ENCODE measurements around the gene VGF.
A peak's percentile ranks its signal among the peaks of the same experiment; 100 is the strongest.

Gene VGF

DNA sequence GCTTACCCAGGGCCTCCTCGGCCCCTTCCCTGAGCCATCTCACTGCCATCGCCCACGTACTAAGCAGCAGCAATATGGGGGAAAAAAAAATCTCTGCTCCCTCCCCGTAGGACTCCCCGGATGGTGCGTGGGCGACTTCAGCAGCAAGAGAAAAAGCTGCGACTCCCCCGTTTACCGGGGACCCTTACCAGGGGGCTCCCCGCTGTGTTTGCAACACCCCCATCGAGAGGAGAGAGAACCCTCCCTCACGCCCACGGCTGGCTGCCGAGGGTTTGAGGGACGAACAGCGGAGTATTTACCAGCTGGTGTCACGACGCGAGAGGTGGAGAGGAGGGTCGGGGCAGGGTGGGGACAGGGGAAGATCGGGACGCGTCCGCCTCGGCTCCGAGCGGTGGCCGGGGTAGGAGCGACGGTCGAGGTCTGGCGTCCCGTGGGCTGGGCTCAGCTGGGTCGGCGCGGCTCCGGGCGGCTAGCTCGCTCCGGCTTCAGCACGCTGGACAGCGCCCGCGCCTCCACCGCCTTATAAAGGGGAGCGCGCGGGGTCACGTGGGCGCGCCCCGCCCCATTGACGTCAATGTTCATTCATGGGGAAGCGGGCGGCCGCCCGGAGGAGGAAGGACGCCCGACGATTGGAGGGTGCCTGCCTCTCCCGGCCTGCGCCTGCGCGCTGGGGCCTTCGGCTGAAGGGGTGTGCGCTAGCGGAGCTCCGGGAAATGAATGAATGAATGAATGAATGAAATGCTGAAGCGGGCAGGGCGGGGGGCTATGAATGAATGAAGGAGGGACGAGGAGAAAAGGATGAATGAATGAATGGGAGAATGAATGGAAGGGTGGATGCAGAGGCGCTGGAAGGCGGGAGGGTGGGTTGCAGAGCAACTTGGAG lies at the start of gene VGF (continued):
- TF ChIP-seq REST (tag by site-specific recombination; IDR thresholded peaks at IDR 0.05) = peak; percentile 100
- TF ChIP-seq, protein P1, sequence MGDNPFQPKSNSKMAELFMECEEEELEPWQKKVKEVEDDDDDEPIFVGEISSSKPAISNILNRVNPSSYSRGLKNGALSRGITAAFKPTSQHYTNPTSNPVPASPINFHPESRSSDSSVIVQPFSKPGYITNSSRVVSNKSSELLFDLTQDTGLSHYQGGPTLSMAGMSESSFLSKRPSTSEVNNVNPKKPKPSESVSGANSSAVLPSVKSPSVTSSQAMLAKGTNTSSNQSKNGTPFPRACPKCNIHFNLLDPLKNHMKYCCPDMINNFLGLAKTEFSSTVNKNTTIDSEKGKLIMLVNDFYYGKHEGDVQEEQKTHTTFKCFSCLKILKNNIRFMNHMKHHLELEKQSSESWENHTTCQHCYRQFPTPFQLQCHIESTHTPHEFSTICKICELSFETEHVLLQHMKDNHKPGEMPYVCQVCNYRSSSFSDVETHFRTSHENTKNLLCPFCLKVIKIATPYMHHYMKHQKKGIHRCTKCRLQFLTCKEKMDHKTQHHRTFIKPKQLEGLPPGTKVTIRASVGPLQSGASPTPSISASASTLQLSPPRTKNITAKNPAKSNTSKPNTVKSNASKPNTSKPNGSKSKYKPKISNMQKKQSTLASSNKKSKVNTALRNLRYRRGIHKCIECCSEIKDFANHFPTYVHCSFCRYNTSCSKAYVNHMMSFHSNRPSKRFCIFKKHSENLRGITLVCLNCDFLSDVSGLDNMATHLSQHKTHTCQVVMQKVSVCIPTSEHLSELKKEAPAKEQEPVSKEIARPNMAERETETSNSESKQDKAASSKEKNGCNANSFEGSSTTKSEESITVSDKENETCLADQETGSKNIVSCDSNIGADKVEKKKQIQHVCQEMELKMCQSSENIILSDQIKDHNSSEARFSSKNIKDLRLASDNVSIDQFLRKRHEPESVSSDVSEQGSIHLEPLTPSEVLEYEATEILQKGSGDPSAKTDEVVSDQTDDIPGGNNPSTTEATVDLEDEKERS (tag by site-specific recombination; IDR thresholded peaks at IDR 0.05) = no peak
- TF ChIP-seq RBAK (tag by site-specific recombination; IDR thresholded peaks at IDR 0.05) = no peak
- TF ChIP-seq ZNF404 (tag by site-specific recombination; IDR thresholded peaks at IDR 0.05) = no peak
- TF ChIP-seq ZNF558 (tag by site-specific recombination; IDR thresholded peaks at IDR 0.05) = no peak
- no peak for TF ChIP-seq ZNF354C (tag by site-specific recombination; IDR thresholded peaks at IDR 0.05; ENCODE audit: borderline replicate concordance, low read depth)
- no peak for TF ChIP-seq ZNF837 (tag by site-specific recombination; IDR thresholded peaks at IDR 0.05)
- TF ChIP-seq KLF8 (tag by site-specific recombination; IDR thresholded peaks at IDR 0.05) = peak; percentile 98
- TF ChIP-seq SCRT1 (tag by site-specific recombination; IDR thresholded peaks at IDR 0.05; ENCODE audit: borderline replicate concordance) = no peak
- no peak for TF ChIP-seq TRIM28 (IDR thresholded peaks at IDR 0.05; ENCODE audit: borderline replicate concordance, low read length)
- no peak for TF ChIP-seq ZNF132 (tag by site-specific recombination; IDR thresholded peaks at IDR 0.05; ENCODE audit: borderline replicate concordance)
- peak; percentile 89 for TF ChIP-seq ZSCAN30 (tag by site-specific recombination; IDR thresholded peaks at IDR 0.05)
- TF ChIP-seq ZNF530 (tag by site-specific recombination; IDR thresholded peaks at IDR 0.05; ENCODE audit: low read depth) = no peak
- no peak for TF ChIP-seq ZNF112 (tag by site-specific recombination; IDR thresholded peaks at IDR 0.05)
- no peak for TF ChIP-seq SALL2 (tag by site-specific recombination; IDR thresholded peaks at IDR 0.05; ENCODE audit: borderline replicate concordance)
- TF ChIP-seq TSHZ1 (tag by site-specific recombination; IDR thresholded peaks at IDR 0.05; ENCODE audit: borderline replicate concordance) = no peak; the same call in 1 of the 2 replicates
- peak; percentile 47 for TF ChIP-seq ZNF843 (tag by site-specific recombination; IDR thresholded peaks at IDR 0.05)
- peak; percentile 76; the same call in 1 of the 2 replicates for TF ChIP-seq KLF7 (tag by site-specific recombination; IDR thresholded peaks at IDR 0.05; ENCODE audit: borderline replicate concordance)
- TF ChIP-seq ZNF423 (tag by site-specific recombination; IDR thresholded peaks at IDR 0.05) = no peak
- TF ChIP-seq PRDM4 (tag by site-specific recombination; IDR thresholded peaks at IDR 0.05) = no peak
- TF ChIP-seq, protein P2, sequence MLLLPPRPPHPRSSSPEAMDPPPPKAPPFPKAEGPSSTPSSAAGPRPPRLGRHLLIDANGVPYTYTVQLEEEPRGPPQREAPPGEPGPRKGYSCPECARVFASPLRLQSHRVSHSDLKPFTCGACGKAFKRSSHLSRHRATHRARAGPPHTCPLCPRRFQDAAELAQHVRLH (tag by site-specific recombination; IDR thresholded peaks at IDR 0.05) = no peak
- no peak for TF ChIP-seq MZF1 (tag by site-specific recombination; IDR thresholded peaks at IDR 0.05; ENCODE audit: borderline replicate concordance)
- TF ChIP-seq, protein P3, sequence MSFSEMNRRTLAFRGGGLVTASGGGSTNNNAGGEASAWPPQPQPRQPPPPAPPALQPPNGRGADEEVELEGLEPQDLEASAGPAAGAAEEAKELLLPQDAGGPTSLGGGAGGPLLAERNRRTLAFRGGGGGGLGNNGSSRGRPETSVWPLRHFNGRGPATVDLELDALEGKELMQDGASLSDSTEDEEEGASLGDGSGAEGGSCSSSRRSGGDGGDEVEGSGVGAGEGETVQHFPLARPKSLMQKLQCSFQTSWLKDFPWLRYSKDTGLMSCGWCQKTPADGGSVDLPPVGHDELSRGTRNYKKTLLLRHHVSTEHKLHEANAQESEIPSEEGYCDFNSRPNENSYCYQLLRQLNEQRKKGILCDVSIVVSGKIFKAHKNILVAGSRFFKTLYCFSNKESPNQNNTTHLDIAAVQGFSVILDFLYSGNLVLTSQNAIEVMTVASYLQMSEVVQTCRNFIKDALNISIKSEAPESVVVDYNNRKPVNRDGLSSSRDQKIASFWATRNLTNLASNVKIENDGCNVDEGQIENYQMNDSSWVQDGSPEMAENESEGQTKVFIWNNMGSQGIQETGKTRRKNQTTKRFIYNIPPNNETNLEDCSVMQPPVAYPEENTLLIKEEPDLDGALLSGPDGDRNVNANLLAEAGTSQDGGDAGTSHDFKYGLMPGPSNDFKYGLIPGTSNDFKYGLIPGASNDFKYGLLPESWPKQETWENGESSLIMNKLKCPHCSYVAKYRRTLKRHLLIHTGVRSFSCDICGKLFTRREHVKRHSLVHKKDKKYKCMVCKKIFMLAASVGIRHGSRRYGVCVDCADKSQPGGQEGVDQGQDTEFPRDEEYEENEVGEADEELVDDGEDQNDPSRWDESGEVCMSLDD (tag by site-specific recombination; IDR thresholded peaks at IDR 0.05) = peak; percentile 96

Data from HEK293 (cell line).